RWPE1 (cell line): ENCODE measurements around the gene BFSP1.

ENCODE experiments used
- CTCF ChIA-PET: fragments of 350-600 bp; sonication (Branson Sonifier 250); formaldehyde crosslinking; extraction: SDS; loops from one replicate; lab custom pipeline; 2021; lab: Yijun Ruan, JAX
- POLR2A ChIA-PET: fragments of 400-600 bp; formaldehyde crosslinking; extraction: SDS; loops from one replicate; lab custom pipeline; 2020; ENCODE audit warnings: antibody characterized with exemption; ENCODE audit not compliant: low non-redundant PET; lab: Yijun Ruan, JAX
- DNase-seq: peaks from one replicate; pipeline ENCODE4 v3.0.0; 2012; ENCODE audit warnings: low spot score
- H3K27ac ChIP-seq: fragments of 450-650 bp; 2 replicates; pipeline ENCODE4 v1.5.1; 2017
- CTCF ChIP-seq: fragments of 450-650 bp; conservative IDR thresholded peaks from 2 replicates; pipeline ENCODE4 v1.5.1; 2017; ENCODE audit warnings: low read depth, mild to moderate bottlenecking

BFSP1 gene

DNA sequence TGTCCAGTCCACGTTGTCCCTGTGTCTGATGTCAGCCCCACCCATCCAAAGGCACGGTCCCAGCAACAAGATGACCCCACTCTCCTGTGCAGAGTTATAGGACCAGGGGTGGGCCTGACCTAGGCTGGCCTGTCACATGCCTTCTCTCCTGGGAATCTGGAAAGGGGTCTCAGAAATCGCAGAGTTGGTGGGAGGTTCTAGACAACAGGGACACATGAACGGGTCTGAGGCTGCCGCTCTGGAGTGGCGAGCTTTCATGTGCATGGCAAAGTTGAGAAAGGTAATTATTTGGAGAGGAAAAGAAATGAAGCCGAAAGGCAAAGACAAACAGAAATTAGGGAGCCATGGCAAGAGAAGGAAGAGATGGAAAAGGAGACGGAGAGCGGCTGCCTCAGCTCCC is 29.5 kb downstream of the BFSP1 start:
- no peak for DNase-seq
- TF ChIP-seq CTCF: no peak
- no peak overlapping the region for H3K27ac ChIP-seq
- ChIA-PET CTCF (no interaction called here), POLR2A (no interaction called here)

- DNase-seq: no peak
- no peak overlapping the region for H3K27ac ChIP-seq
- POLR2A ChIA-PET: no interaction called here
- TF ChIP-seq CTCF: no peak
- CTCF ChIA-PET: interaction anchor here (1.8 kb wide), 1 partner anchor 699 kb away, joined by 4 read pairs; no protein-coding TSS in a partner anchor
Measured at GRCh38 chr20:17500826-17501225, 30.4 kb downstream of the BFSP1 start.

DNA sequence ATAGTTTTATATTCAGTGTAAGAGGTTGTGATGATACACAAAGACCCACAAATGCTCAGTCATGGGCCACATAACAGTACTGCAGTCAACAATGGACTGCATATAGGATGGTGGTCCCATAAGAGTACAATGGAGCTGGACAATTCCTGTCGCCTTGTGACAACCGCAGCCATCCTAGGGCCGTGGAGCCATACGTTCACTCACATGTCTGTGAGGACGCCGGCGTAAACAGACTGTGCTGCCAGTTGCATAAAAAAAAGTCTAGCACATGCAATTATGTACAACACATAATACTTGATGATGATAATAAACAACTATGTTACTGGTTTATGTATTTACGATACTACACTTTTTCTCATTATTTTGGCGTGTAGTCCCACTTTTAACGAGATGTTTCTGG is 30.9 kb downstream of the BFSP1 start:
- CTCF ChIA-PET: interaction anchor here (1.8 kb wide), 1 partner anchor 698 kb away, joined by 4 read pairs; no protein-coding TSS in a partner anchor
- no peak for DNase-seq
- no peak for TF ChIP-seq CTCF
- no peak overlapping the region for H3K27ac ChIP-seq
- POLR2A ChIA-PET: no interaction called here

DNA sequence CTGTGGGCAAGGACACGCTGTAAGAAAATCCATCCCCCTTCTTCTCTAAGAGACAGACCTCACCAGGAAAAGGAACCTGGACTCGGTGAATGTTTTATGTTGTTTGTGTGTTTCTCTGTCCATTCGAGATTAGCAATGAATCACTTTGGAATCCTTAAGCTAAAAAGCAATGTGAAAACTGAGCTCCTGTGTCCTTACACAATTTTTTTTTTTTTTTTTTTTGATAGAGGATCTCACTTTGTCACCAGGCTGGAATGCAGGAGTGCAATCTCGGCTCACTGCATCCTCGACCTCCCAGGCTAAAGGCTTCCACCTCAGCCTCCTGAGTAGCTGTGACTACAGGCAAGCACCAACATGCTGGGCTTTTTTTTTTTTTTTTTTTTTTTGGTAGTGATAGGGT is 32.1 kb downstream of the BFSP1 start:
- DNase-seq: peak; percentile 24
- no peak for TF ChIP-seq CTCF
- no peak overlapping the region for H3K27ac ChIP-seq
- ChIA-PET POLR2A (no interaction called here), CTCF (interaction anchor here (0.6 to 0.7 kb wide), 3 partner anchors 9 to 210 kb away, joined by 3 to 4 read pairs (median 3); no protein-coding TSS in a partner anchor)

DNA sequence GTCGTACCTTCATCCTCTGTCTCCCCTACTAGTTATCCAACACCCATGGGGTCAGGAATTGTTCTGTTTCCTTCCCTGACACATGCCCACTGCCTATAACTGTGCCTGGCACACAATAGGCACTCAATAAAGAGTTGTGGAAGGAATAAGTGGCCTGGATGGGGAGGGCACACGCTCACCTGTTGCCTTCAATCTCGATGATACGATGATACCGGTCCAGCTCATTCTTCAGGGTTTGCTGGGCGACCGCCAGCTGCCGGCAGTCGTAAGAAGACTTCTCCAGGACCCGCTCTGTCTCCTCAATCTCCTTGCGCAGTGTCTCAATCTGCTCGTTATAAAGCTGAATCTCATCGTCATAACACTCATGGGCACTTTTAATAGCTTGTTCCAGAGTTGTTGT is 32.5 kb downstream of the BFSP1 start:
- H3K27ac ChIP-seq: no peak overlapping the region
- CTCF ChIA-PET: interaction anchor here (0.6 to 0.7 kb wide), 3 partner anchors 9 to 211 kb away, joined by 3 to 4 read pairs (median 3); no protein-coding TSS in a partner anchor
- POLR2A ChIA-PET: no interaction called here
- no peak for DNase-seq
- TF ChIP-seq CTCF: no peak

DNA sequence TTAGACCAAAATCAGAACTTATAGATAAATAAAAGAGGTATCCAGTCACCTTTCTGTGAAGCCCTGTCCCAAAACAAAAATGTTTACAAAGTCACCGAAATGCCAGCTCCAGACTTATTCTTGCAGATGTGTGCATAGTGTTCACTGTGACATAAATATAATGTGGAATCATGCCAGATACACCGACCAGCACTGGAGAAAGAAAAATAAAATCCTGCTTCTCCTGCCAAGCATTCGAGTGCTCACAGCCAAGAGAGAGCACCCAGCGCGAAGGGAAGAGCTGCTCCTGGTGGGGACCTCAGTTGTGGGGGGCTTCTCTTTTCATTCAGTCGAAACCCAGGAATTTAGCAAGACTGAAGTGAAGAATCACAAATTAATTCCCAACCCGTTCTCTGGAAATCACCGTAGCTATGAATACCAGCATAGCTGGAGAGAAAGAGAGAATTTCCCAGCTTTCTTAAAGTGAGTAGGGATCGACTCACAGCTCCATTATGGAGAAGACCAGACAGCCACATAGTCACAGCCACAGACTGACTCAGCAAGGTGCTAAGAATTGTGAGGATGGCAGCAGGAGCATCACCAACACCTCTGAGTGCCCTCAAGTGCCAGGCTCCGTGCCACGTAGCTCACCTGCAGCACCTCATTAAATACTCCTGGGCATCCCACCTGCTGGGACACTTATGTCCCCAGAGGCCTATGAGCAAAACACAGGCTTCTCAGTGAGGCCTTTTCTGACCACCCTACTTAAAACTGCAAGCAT is 33.2 kb downstream of the BFSP1 start:
- ChIA-PET CTCF (interaction anchor here (0.7 kb wide), 2 partner anchors 10 to 1369 kb away, joined by 3 read pairs; no protein-coding TSS in a partner anchor), POLR2A (no interaction called here)
- H3K27ac ChIP-seq: no peak overlapping the region
- no peak for DNase-seq
- TF ChIP-seq CTCF: no peak
